ENCODE data around the gene EYS.
"Not testable (repeated sequence)": the region's sequence is repeated elsewhere in the genome, so short reads cannot be mapped to it uniquely, and the experiment has no call there.

Gene EYS

GRCh38 chr6:64249115-64249514 lies 1457.9 kb downstream of the EYS start:
- TF ChIP-seq, protein P1, sequence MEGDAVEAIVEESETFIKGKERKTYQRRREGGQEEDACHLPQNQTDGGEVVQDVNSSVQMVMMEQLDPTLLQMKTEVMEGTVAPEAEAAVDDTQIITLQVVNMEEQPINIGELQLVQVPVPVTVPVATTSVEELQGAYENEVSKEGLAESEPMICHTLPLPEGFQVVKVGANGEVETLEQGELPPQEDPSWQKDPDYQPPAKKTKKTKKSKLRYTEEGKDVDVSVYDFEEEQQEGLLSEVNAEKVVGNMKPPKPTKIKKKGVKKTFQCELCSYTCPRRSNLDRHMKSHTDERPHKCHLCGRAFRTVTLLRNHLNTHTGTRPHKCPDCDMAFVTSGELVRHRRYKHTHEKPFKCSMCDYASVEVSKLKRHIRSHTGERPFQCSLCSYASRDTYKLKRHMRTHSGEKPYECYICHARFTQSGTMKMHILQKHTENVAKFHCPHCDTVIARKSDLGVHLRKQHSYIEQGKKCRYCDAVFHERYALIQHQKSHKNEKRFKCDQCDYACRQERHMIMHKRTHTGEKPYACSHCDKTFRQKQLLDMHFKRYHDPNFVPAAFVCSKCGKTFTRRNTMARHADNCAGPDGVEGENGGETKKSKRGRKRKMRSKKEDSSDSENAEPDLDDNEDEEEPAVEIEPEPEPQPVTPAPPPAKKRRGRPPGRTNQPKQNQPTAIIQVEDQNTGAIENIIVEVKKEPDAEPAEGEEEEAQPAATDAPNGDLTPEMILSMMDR (IDR thresholded peaks at IDR 0.05; ENCODE audit: insufficient read depth, low read depth, low read length, missing control alignments): no peak
- DNase-seq (ENCODE audit: low read depth): peak; percentile 30
- H3K4me3 ChIP-seq (ENCODE audit: low read length): no peak overlapping the region

- TF ChIP-seq, protein P1 (IDR thresholded peaks at IDR 0.05; ENCODE audit: insufficient read depth, low read depth, low read length, missing control alignments): no peak
These were observed 1463.4 kb downstream of the EYS start for GRCh38 chr6:64243618-64244017.

GRCh38 chr6:64238908-64239307 lies 1468.1 kb downstream of the EYS start:
- H3K4me3 ChIP-seq (ENCODE audit: low read length); DNase-seq (ENCODE audit: low read depth): not testable (repeated sequence)

More at GRCh38 chr6:64243618-64244017, 1463.4 kb downstream of the EYS start:
- DNase-seq (ENCODE audit: low read depth): peak; percentile 47
- no peak overlapping the region for H3K4me3 ChIP-seq (ENCODE audit: low read length)

DNA sequence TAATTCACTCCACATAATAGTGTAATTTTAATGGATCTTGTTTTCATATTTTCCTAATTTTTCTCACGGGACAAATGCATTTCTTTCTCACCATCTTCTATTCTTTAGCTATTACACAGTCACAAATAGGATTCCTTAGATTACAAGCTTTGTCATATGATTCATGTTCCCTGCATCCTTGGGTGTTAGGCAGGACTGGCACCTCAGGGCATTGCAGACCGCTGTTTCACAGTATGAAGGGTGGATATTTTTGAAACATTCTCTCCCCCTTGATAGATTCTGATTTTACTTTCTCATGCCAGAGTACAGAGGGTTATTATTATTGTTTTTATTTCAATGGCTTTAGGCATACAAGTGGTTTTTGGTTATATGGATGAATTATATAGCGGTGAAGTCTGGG lies 1469.0 kb downstream of the EYS start:
- no peak overlapping the region for H3K4me3 ChIP-seq (ENCODE audit: low read length)
- peak; percentile 37 for DNase-seq (ENCODE audit: low read depth)
- TF ChIP-seq, protein P1 (IDR thresholded peaks at IDR 0.05; ENCODE audit: insufficient read depth, low read depth, low read length, missing control alignments): no peak

DNA sequence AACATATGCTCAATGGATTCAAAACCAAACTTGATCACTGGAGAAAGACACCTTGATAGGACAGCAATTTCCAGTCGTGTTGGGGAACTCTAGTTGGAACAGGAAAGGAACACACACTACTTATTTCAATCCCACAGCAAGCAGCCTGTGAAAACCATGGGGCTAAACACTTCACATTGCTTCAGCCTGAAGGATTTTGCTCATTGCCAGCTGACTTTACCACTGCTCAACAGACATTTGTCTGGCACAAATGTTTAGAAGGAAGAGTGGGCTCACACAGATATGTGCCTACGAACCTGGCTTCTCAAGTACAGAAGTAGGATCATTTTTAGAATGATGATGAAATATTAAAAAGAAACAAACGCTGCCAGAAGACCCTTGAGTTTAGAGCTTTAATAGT lies 1473.3 kb downstream of the EYS start:
- H3K4me3 ChIP-seq (ENCODE audit: low read length): no peak overlapping the region
- no peak for DNase-seq (ENCODE audit: low read depth)
- TF ChIP-seq, protein P1 (IDR thresholded peaks at IDR 0.05; ENCODE audit: insufficient read depth, low read depth, low read length, missing control alignments): no peak

- peak; percentile 20 for DNase-seq (ENCODE audit: low read depth)
- TF ChIP-seq, protein P1 (IDR thresholded peaks at IDR 0.05; ENCODE audit: insufficient read depth, low read depth, low read length, missing control alignments): no peak
- no peak overlapping the region for H3K4me3 ChIP-seq (ENCODE audit: low read length)
These were observed 1475.1 kb downstream of the EYS start for GRCh38 chr6:64231928-64232327.

- no peak for DNase-seq (ENCODE audit: low read depth)
- no peak overlapping the region for H3K4me3 ChIP-seq (ENCODE audit: low read length)
- TF ChIP-seq, protein P1 (IDR thresholded peaks at IDR 0.05; ENCODE audit: insufficient read depth, low read depth, low read length, missing control alignments): no peak
These were observed 1476.5 kb downstream of the EYS start for GRCh38 chr6:64230530-64230929.
